Transverse colon (tissue), 4 donors: ENCODE data around the gene BET1. TPM values are rescaled to one million over a fixed set of nuclear protein-coding genes. Genes with fewer than 3 reads are reported as not detected.

Experiments used
- DNase-seq: peaks from one replicate; pipeline ENCODE4 v3.0.0-alpha.2; 2019
- H3K27ac ChIP-seq, 4 donors: fragments of 200-600 bp; sonication (generic); 2 replicates each; pipeline ENCODE4 v1.5.1; 2016 to 2018; ENCODE audit warnings: inconsistent platforms in 4 of 4
- H3K27me3 ChIP-seq: fragments of 200-600 bp; sonication (generic); 2 replicates; pipeline ENCODE4 v1.5.1; 2017; ENCODE audit warnings: inconsistent platforms
- H3K36me3 ChIP-seq, 4 donors: fragments of 200-600 bp; sonication (generic); 2 replicates each; pipeline ENCODE4 v1.5.1; 2017 to 2019; ENCODE audit warnings: inconsistent platforms in 4 of 4
- H3K4me1 ChIP-seq, 4 donors: fragments of 200-600 bp; sonication (generic); 2 replicates each; pipeline ENCODE4 v1.5.1; 2017 to 2020; ENCODE audit warnings: inconsistent platforms in 4 of 4
- H3K4me3 ChIP-seq, 4 donors: fragments of 200-600 bp; sonication (generic); 1 replicate in 1 of 4; 2 replicates in 3 of 4; pipeline versions ENCODE4 v1.5.1 to v1.6.1; 2017 to 2019; ENCODE audit warnings: inconsistent platforms in 4 of 4
- H3K9me3 ChIP-seq, 2 donors: fragments of 200-600 bp; sonication (generic); 2 replicates each; pipeline ENCODE4 v1.5.1; 2017 to 2019; ENCODE audit warnings: inconsistent platforms in 2 of 2
- EP300 ChIP-seq: sonication (generic); formaldehyde crosslinking; IDR thresholded peaks from one replicate; pipeline ENCODE4 v1.6.1; 2017; ENCODE audit warnings: antibody characterized with exemption, low read depth
- POLR2A ChIP-seq: fragments of 450-650 bp; IDR thresholded peaks from one replicate; pipeline ENCODE4 v1.6.1; 2016; ENCODE audit warnings: antibody characterized with exemption, mild to moderate bottlenecking, moderate library complexity
- POLR2AphosphoS5 ChIP-seq, 3 donors: sonication (generic); formaldehyde crosslinking; IDR thresholded peaks; one replicate each; pipeline ENCODE4 v1.6.1; 2016; ENCODE audit warnings: antibody characterized with exemption in 3 of 3
- WGBS, 2 donors: methylation state at CpG; one replicate each; pipeline ENCODE4 v1.1.5; 2018; ENCODE audit warnings: low coverage in 1 of 2; 5-methylcytosine and 5-hydroxymethylcytosine counted together
- in situ Hi-C, 4 donors: fragments of 200-750 bp; cut with MboI; loops; one replicate each; pipeline versions ENCODE4 v1.15.0 to v1.15.1; 2017; ENCODE audit warnings: low sequenced_read_pairs in 3 of 4, low pct_ligation_motif_present in 1 of 4, low pct_unique_long_range_greater_than_20kb in 1 of 4
- intact Hi-C: fragments of 100-400 bp; cut with DNase I; formaldehyde crosslinking; loops from one replicate; pipeline ENCODE4 v1.15.1; 2023; ENCODE audit warnings: low total_unique reads
- total RNA-seq, 4 donors: library from RNA; depleted of rRNA; stranded (reverse); fragments of >200 nt; gene quantifications; one replicate each; pipeline ENCODE4 v1.1.0, GENCODE V29; 2016
- TF ChIP-seq, protein P1 (sequence below), 5 experiments: fragments of 200-600 bp in 3 of 5; fragments of 450-650 bp in 2 of 5; sonication (generic) in 3 of 5; IDR thresholded peaks; 1 replicate in 2 of 5; 2 replicates in 3 of 5; pipeline ENCODE4 v1.5.1; 2016 to 2017; ENCODE audit warnings: antibody characterized with exemption in 5 of 5, inconsistent platforms in 3 of 5, mild to moderate bottlenecking in 2 of 5, moderate library complexity in 1 of 5

Gene BET1
- total RNA-seq, 4 donors from 2014 or later = 15.7 to 28.9 (median 21.2) TPM

DNA sequence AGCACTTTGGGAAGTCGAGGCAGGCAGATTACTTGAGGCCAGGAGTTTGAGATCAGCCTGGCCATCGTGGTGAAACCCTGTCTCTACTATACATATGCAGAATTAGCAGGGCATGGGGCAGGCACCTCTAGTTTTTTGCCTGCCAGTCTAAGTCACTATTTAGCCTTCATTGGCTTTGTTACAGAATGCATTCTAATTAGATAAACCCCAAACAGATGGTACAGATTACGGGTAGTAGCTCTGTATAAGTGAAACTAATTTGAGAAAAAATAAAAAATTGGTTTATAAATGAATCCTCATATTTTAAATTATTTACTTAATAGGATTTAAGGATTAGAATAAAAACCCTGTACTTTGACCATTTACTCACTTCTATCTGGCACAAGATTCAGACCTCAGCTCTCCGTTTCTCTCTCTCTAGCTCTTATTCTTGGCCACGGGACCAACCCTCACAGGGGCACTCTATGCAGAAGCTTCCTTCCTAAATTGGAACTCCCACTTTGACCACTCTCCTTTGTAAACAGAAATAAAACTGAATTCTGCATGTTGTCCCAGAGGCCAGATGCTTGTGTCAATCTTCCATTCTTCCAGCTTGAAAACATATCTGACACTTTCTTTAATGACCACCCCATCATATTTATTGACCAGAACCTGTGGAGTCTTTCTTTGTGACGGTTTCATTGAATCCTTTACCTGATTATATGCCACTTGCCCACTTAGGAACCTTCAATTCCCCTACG lies 26.8 kb downstream of the BET1 start:
- in situ Hi-C loops = no loop called here
- H3K4me3 ChIP-seq = no peak overlapping the region
- 67 to 70% methylated on average over 6 to 7 of the region's 7 CpGs for WGBS, 2 donors
- TF ChIP-seq, protein P1, sequence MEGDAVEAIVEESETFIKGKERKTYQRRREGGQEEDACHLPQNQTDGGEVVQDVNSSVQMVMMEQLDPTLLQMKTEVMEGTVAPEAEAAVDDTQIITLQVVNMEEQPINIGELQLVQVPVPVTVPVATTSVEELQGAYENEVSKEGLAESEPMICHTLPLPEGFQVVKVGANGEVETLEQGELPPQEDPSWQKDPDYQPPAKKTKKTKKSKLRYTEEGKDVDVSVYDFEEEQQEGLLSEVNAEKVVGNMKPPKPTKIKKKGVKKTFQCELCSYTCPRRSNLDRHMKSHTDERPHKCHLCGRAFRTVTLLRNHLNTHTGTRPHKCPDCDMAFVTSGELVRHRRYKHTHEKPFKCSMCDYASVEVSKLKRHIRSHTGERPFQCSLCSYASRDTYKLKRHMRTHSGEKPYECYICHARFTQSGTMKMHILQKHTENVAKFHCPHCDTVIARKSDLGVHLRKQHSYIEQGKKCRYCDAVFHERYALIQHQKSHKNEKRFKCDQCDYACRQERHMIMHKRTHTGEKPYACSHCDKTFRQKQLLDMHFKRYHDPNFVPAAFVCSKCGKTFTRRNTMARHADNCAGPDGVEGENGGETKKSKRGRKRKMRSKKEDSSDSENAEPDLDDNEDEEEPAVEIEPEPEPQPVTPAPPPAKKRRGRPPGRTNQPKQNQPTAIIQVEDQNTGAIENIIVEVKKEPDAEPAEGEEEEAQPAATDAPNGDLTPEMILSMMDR (IDR thresholded peaks at IDR 0.05) = no peak
- TF ChIP-seq EP300 = no peak
- no peak for TF ChIP-seq POLR2AphosphoS5 (IDR thresholded peaks at IDR 0.05)
- TF ChIP-seq POLR2A = no peak
- H3K27me3 ChIP-seq = no peaks in the 10 kb centered on the region
- intact Hi-C loops = no loop called here
- H3K9me3 ChIP-seq = no peaks in the 10 kb centered on the region
- no peak for DNase-seq
- peaks cover 0 to 4% (median 0%) of the 10 kb centered on the region in 4 donors for H3K4me1 ChIP-seq
- H3K36me3 ChIP-seq = no peaks in the 10 kb centered on the region
- no peak overlapping the region for H3K27ac ChIP-seq

DNA sequence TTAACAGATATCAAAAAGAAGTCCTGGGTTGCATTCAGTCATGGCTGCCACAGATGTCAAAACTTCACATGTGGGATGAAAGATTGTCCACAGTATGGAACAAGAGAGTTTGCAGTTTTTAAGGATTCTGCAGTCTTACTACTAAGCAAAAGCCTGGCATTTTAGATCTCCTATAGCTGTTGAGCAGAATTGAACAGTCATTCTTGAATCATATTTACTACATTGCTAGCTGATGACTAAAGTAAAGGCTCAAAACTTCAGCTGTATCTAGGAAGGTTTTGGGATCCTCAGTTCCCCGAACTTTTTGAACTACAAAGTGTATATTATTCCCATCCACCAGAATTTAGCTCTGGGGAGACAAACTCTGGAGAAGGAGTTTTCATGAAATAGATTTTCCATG lies 31.0 kb downstream of the BET1 start:
- TF ChIP-seq, protein P1 (IDR thresholded peaks at IDR 0.05) = no peak
- TF ChIP-seq POLR2A (no peak), EP300 (no peak), POLR2AphosphoS5 (IDR thresholded peaks at IDR 0.05) (no peak)
- H3K36me3 ChIP-seq = no peaks in the 10 kb centered on the region
- H3K27ac ChIP-seq = no peak overlapping the region
- H3K27me3 ChIP-seq = no peaks in the 10 kb centered on the region
- H3K4me3 ChIP-seq = no peak overlapping the region
- H3K9me3 ChIP-seq = no peaks in the 10 kb centered on the region
- in situ Hi-C loops = no loop called here
- intact Hi-C loops = no loop called here
- DNase-seq = no peak
- 91 to 100% methylated on average over 1 of the region's 1 CpG for WGBS, 2 donors
- no peaks in the 10 kb centered on the region for H3K4me1 ChIP-seq

DNA sequence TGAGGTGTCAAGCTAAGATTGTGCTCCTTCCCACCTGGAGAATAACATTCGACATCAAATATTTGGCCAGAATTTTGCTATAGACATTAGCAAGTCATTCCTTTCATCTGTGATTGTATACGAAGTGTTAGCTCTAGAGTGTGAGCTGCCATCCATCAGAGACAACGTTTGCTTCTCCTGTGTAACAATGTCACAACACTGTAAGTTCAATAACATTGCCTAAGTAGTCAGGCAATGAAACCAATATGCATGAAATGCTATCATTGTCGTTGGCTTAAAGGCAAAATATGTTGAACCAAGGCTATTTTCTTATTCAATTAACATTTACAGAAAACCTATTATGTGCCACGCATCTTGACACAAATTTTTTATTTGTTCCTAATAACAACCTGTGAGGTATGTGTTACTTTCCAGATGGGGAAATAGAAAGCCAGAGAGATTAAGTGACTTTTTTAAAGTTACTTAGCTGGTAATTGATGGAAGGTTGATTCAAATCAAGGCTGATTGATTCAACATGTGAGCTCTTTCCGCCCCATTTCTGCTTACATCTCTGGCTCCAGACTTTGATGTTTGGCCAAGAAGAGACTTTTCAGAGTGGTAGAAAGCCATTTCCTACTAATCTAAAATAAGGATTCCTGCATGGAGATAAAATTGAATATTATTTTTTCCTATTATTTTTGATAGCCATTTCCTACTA lies 32.0 kb downstream of the BET1 start:
- in situ Hi-C loops = no loop called here
- intact Hi-C loops = no loop called here
- Histone ChIP-seq H3K9me3 (no peaks in the 10 kb centered on the region), H3K27me3 (no peaks in the 10 kb centered on the region), H3K27ac (no peak overlapping the region), H3K4me1 (no peaks in the 10 kb centered on the region), H3K36me3 (no peaks in the 10 kb centered on the region), H3K4me3 (no peak overlapping the region)
- TF ChIP-seq POLR2A (no peak), EP300 (no peak), POLR2AphosphoS5 (IDR thresholded peaks at IDR 0.05) (no peak)
- TF ChIP-seq, protein P1 (IDR thresholded peaks at IDR 0.05) = no peak
- 75 to 84% methylated on average over 6 of the region's 6 CpGs for WGBS, 2 donors
- no peak for DNase-seq

DNA sequence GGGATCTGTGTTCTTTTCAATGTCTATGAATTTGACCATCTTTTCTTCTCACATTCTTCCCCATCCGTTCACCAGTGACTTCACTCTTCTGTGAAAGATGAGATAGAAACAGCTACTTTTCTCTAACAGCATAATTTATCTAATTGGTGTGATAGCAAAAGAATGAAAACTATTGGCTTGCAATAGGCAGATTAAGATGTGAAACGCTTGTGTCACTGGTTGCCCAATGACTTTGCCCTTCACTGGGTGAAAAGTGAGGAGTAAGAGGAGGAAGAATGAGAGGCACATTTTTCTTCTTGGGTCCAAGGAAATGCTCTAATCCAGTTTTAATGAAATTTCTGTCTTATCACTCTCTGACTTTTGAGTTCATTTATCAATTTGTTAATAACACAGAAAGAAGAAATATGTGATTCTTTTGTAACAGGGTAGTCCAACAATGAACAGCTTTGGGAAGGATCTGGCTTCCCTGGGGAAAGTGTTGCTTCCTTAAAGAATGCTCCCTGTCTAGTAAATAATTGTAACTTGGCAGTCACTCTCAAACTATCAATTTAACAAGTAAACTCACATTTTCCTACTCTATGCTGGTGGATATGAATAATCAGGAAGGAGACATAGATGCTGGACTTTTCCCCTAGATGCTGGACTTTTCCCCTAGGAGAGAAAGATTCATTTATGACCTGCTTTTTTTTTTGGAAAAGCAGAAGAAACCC lies 35.1 kb downstream of the BET1 start:
- no peak overlapping the region for H3K27ac ChIP-seq

More for the DNA sequence above, 35.1 kb downstream of the BET1 start:
- Histone ChIP-seq H3K27me3 (no peaks in the 10 kb centered on the region), H3K4me1 (no peaks in the 10 kb centered on the region), H3K9me3 (no peaks in the 10 kb centered on the region), H3K36me3 (no peaks in the 10 kb centered on the region), H3K4me3 (no peak overlapping the region)
- in situ Hi-C loops = no loop called here
- no peak for DNase-seq
- TF ChIP-seq POLR2A (no peak), EP300 (no peak), POLR2AphosphoS5 (IDR thresholded peaks at IDR 0.05) (no peak)
- TF ChIP-seq, protein P1 (IDR thresholded peaks at IDR 0.05) = no peak
- 84 to 94% methylated on average over 2 of the region's 2 CpGs for WGBS, 2 donors
- intact Hi-C loops = no loop called here
